Breast epithelium (tissue), 4 donors: ENCODE data around the gene ZGPAT. TPM values are rescaled to one million over a fixed set of nuclear protein-coding genes. Genes with fewer than 3 reads are reported as not detected.
A peak's percentile ranks its signal among the peaks of the same experiment; 100 is the strongest.

Source experiments
- DNase-seq, 2 donors: peaks; one replicate each; pipeline ENCODE4 v3.0.0-alpha.2; 2019; ENCODE audit warnings: low spot score in 2 of 2
- H3K27ac ChIP-seq, 2 donors: fragments of 200-600 bp; sonication (generic) in 1 of 2; one replicate each; pipeline ENCODE4 v1.5.1; 2016 to 2019; ENCODE audit warnings: mild to moderate bottlenecking in 1 of 2
- H3K27me3 ChIP-seq, 2 donors: fragments of 200-600 bp; sonication (generic) in 1 of 2; one replicate each; pipeline versions ENCODE4 v1.5.1 to v1.6.0; 2017 to 2019; ENCODE audit warnings: control low read depth in 1 of 2, mild to moderate bottlenecking in 1 of 2
- H3K36me3 ChIP-seq: fragments of 200-600 bp; one replicate; pipeline ENCODE4 v1.5.1; 2019
- H3K4me1 ChIP-seq, 2 donors: fragments of 200-600 bp; sonication (generic); one replicate each; pipeline ENCODE4 v1.5.1; 2016 to 2019; ENCODE audit warnings: control low read depth in 1 of 2
- H3K4me3 ChIP-seq, 3 donors: fragments of 200-600 bp; sonication (generic); 1 replicate in 2 of 3; 2 replicates in 1 of 3; pipeline ENCODE4 v1.5.1; 2016 to 2019; ENCODE audit warnings: mild to moderate bottlenecking in 3 of 3, moderate library complexity in 2 of 3
- H3K9me3 ChIP-seq, 2 donors: fragments of 200-600 bp; sonication (generic) in 1 of 2; one replicate each; pipeline ENCODE4 v1.5.1; 2016 to 2019; ENCODE audit warnings: control low read depth in 1 of 2
- POLR2A ChIP-seq: fragments of 450-650 bp; IDR thresholded peaks from one replicate; pipeline ENCODE4 v1.6.1; 2016; ENCODE audit warnings: antibody characterized with exemption, mild to moderate bottlenecking, moderate library complexity
- POLR2AphosphoS5 ChIP-seq, 3 donors: sonication (generic); formaldehyde crosslinking; IDR thresholded peaks; one replicate each; pipeline ENCODE4 v1.6.1; 2017; ENCODE audit warnings: antibody characterized with exemption in 3 of 3
- intact Hi-C: fragments of 100-400 bp; cut with DNase I; formaldehyde crosslinking; loops from one replicate; pipeline ENCODE4 v1.15.1; 2023; ENCODE audit warnings: low total_unique reads
- total RNA-seq, 3 donors: library from RNA; depleted of rRNA; stranded (reverse); fragments of >200 nt; gene quantifications; one replicate each; pipeline ENCODE4 v1.1.0, GENCODE V29; 2016
- TF ChIP-seq, protein P1 (sequence below), 3 donors: fragments of 450-650 bp; IDR thresholded peaks; one replicate each; pipeline ENCODE4 v1.5.1; 2016 to 2017; ENCODE audit warnings: antibody characterized with exemption in 3 of 3, mild to moderate bottlenecking in 3 of 3, moderate library complexity in 3 of 3

ZGPAT gene
- total RNA-seq, 3 donors from 2014 or later = 17.6 to 26.9 (median 24.9) TPM

DNA sequence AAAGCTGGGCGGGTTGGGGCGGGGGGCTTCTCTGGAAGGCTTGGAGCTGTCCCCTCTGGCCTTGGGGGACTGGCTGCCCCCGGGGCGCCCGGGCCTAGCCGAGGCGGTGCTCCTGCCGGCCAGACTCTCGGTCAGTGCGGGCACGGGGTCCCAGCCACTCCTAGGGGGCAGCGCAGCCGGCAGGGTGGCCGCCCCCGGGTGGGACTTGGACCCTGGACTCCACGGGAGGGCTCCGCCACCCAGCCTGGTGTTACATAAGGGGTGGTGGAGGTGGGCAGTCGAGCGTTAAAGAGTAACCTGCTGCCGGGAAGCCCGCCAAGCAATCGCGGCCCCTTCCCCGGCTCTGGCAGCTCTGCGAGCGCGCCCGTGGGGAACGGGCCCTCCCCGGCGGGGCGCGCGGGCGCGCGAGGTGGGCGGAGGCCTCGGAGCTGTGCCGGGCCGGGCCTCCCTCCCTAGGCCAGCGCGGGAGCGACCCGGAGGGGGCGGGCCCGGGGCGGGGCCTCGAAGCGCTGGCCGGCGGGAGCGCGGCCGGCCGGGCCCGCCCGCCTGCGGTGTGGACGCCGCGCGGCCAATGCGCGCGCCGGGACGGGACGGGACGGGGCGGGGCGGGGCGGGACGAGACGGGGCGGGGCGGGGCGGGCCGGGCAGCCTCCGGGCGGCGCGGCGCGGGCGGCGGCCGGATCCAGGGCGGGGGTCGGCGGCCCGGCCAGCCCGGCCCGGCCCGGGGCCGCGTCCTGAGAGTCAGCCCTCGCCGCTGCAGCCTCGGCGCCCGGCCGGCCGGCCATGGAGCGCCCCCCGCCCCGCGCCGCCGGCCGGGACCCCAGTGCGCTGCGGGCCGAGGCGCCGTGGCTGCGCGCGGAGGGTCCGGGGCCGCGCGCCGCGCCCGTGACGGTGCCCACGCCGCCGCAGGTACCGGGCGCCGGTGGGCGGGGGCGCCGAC lies 31.6 kb downstream of the ZGPAT start, which contains the start of gene SLC2A4RG:
SLC2A4RG (plus strand) TSS at position 647 of the 940 bp plus-strand sequence; CDS start at position 784, 137 bp downstream.
- intact Hi-C loops = no loop called here
- peak; percentile 70 to 72 for DNase-seq
- peak within 1 kb of the TSS; percentile 60 to 89 (median 61) for H3K4me3 ChIP-seq
- H3K36me3 ChIP-seq = no peaks in the 10 kb centered on the region
- H3K27ac ChIP-seq = peak within 1 kb of the TSS; percentile 80 to 99
- no peaks in the 10 kb centered on the region for H3K9me3 ChIP-seq
- no peaks in the 10 kb centered on the region for H3K27me3 ChIP-seq
- peaks cover 26 to 31% of the 10 kb centered on the region in 2 donors for H3K4me1 ChIP-seq
- TF ChIP-seq POLR2A (no peak), POLR2AphosphoS5 (IDR thresholded peaks at IDR 0.05) (peak in 2 of 3 donors; percentile 15 to 26)
- TF ChIP-seq, protein P1, sequence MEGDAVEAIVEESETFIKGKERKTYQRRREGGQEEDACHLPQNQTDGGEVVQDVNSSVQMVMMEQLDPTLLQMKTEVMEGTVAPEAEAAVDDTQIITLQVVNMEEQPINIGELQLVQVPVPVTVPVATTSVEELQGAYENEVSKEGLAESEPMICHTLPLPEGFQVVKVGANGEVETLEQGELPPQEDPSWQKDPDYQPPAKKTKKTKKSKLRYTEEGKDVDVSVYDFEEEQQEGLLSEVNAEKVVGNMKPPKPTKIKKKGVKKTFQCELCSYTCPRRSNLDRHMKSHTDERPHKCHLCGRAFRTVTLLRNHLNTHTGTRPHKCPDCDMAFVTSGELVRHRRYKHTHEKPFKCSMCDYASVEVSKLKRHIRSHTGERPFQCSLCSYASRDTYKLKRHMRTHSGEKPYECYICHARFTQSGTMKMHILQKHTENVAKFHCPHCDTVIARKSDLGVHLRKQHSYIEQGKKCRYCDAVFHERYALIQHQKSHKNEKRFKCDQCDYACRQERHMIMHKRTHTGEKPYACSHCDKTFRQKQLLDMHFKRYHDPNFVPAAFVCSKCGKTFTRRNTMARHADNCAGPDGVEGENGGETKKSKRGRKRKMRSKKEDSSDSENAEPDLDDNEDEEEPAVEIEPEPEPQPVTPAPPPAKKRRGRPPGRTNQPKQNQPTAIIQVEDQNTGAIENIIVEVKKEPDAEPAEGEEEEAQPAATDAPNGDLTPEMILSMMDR (IDR thresholded peaks at IDR 0.05) = no peak

DNA sequence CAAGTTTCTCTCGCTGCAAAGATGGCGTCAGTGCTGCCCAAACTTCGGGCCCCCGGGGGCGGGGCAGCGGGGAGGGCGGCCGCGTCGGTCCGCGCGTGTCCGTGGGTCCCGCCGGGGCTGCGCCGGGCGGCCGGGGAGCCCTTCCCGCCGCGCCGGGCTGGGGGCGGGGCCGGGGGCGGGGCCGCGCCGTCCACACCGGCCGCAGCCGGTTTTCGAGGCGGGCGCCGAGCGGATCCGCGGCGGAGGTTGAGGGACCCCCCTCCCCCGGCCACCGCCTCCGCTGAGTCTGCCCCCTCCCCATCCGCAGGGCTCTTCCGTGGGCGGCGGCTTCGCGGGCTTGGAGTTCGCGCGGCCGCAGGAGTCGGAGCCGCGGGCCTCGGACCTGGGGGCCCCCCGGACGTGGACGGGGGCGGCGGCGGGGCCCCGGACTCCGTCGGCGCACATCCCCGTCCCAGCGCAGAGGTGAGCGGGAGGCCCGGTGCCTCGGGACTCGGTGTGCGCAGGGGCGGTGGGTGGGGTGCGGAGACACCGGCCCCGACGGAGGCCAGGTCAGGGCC lies 32.3 kb downstream of the ZGPAT start:
- H3K4me1 ChIP-seq = peaks cover 26 to 31% of the 10 kb centered on the region in 2 donors
- H3K27ac ChIP-seq = peak overlapping the region; percentile 80 to 99

DNA sequence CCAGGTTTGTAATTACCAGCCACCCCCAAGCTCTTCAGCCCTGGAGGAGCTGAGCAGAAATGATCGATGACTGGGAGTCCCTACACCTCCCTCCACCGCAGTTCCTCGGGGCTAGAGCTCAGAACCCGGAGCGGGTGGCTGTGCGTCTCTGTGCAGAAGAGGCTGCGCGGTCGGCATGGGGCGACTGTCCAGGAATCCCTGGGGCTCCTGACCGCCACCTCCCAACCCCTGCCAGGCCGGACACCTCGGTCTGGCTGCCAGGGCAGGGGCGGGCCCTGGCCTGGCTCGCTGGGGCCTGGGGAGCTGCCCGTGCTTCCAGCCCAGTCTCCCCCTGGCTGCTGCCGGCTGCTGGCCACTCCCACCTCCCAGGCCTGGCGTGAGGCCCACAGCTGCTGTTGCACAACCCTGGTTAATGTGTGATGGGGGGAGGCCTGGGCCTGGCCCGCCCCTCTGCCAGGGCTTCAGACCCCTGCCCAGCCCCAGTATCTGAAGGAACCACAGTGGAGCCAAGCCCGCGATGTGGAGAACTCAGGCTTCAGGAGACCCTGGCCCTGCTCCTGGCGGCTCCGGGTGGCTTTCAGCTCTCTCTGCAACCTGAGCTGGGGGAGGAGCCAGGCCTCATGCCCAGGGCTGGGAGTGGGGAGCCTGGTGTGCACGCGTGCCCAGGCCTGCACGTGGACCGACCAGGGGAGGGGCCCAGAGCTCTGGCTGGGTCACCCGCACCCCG lies 33.0 kb downstream of the ZGPAT start:
- DNase-seq = peak; percentile 90 to 95
- intact Hi-C loops = no loop called here
- Histone ChIP-seq H3K4me1 (peaks cover 26 to 31% of the 10 kb centered on the region in 2 donors), H3K4me3 (peak overlapping the region; percentile 60 to 83 (median 61)), H3K9me3 (no peaks in the 10 kb centered on the region), H3K36me3 (no peaks in the 10 kb centered on the region), H3K27ac (peak overlapping the region; percentile 80 to 99), H3K27me3 (no peaks in the 10 kb centered on the region)
- TF ChIP-seq POLR2AphosphoS5 (IDR thresholded peaks at IDR 0.05) (peak; percentile 77 to 93 (median 80)), POLR2A (peak; percentile 25)
- TF ChIP-seq, protein P1 (IDR thresholded peaks at IDR 0.05) = no peak

More for the DNA sequence above, 32.3 kb downstream of the ZGPAT start:
- DNase-seq = no peak
- no peak for TF ChIP-seq POLR2A
- TF ChIP-seq POLR2AphosphoS5 (IDR thresholded peaks at IDR 0.05) = no peak
- TF ChIP-seq, protein P1 (IDR thresholded peaks at IDR 0.05) = no peak
- Histone ChIP-seq H3K9me3 (no peaks in the 10 kb centered on the region), H3K36me3 (no peaks in the 10 kb centered on the region), H3K27me3 (no peaks in the 10 kb centered on the region), H3K4me3 (peak overlapping the region; percentile 60 to 83 (median 61))
- intact Hi-C loops = no loop called here

- no peaks in the 10 kb centered on the region for H3K36me3 ChIP-seq
Observed at GRCh38 chr20:63741354-63741675, 33.5 kb downstream of the ZGPAT start.

More at GRCh38 chr20:63741354-63741675, 33.5 kb downstream of the ZGPAT start:
- Histone ChIP-seq H3K4me3 (peak overlapping the region; percentile 60 to 83 (median 61)), H3K27me3 (no peaks in the 10 kb centered on the region), H3K4me1 (peaks cover 26 to 31% of the 10 kb centered on the region in 2 donors), H3K9me3 (no peaks in the 10 kb centered on the region), H3K27ac (peak overlapping the region; percentile 80 to 99)
- TF ChIP-seq, protein P1 (IDR thresholded peaks at IDR 0.05) = no peak
- TF ChIP-seq POLR2AphosphoS5 (IDR thresholded peaks at IDR 0.05) (no peak), POLR2A (no peak)
- DNase-seq = no peak
- intact Hi-C loops = no loop called here
